Astrocyte (in vitro differentiated cells and primary cell): ENCODE measurements around the gene SEC24D. TPM values are rescaled to one million over a fixed set of nuclear protein-coding genes. Genes with fewer than 3 reads are reported as not detected.
A peak's percentile ranks its signal among the peaks of the same experiment; 100 is the strongest.

Experiments used
- DNase-seq: peaks from one replicate; pipeline ENCODE4 v3.0.0-alpha.2; 2010; ENCODE audit warnings: low read depth
- FAIRE-seq: peaks from 2 replicates; lab custom pipeline; 2011; peaks lifted over from hg19 to GRCh38; lab: Jason Lieb, UNC
- H2AFZ ChIP-seq: 2 replicates; pipeline ENCODE4 v1.6.0; 2012; ENCODE audit warnings: low read depth, low read length, inconsistent platforms
- H3K27ac ChIP-seq: 2 replicates; pipeline ENCODE4 v1.5.1; 2011; ENCODE audit warnings: low read depth, low read length, inconsistent platforms
- H3K27me3 ChIP-seq: 2 replicates; pipeline ENCODE4 v1.6.0; 2011; ENCODE audit warnings: low read length, inconsistent platforms; ENCODE audit not compliant: insufficient read depth
- H3K36me3 ChIP-seq: 2 replicates; pipeline ENCODE4 v1.5.1; 2011; ENCODE audit warnings: low read length, inconsistent platforms; ENCODE audit not compliant: insufficient read depth
- H3K4me1 ChIP-seq: 2 replicates; pipeline ENCODE4 v1.5.1; 2011; ENCODE audit warnings: low read length, inconsistent platforms; ENCODE audit not compliant: insufficient read depth
- H3K4me2 ChIP-seq: 2 replicates; pipeline ENCODE4 v1.6.0; 2012; ENCODE audit warnings: low read length, inconsistent platforms
- H3K4me3 ChIP-seq: 2 replicates; pipeline ENCODE4 v1.5.1; 2011; ENCODE audit warnings: low read depth, mild to moderate bottlenecking, low read length, inconsistent platforms; ENCODE audit not compliant: insufficient read depth
- H3K79me2 ChIP-seq: 2 replicates; pipeline ENCODE4 v1.6.0; 2012; ENCODE audit warnings: mild to moderate bottlenecking, low read length, inconsistent platforms; ENCODE audit not compliant: insufficient read depth
- H3K9ac ChIP-seq: 2 replicates; pipeline ENCODE4 v1.6.0; 2012; ENCODE audit warnings: mild to moderate bottlenecking, low read length, inconsistent platforms
- H3K9me3 ChIP-seq: 2 replicates; pipeline ENCODE4 v1.5.1; 2012; ENCODE audit warnings: low read depth, mild to moderate bottlenecking, low read length, inconsistent platforms; ENCODE audit not compliant: insufficient read depth
- H4K20me1 ChIP-seq: 2 replicates; pipeline ENCODE4 v1.6.0; 2012; ENCODE audit warnings: low read length, inconsistent platforms; ENCODE audit not compliant: insufficient read depth
- H3K27ac Mint-ChIP-seq: one replicate; pipeline ENCODE4 v1.8.0; 2021; ENCODE audit warnings: mild to moderate bottlenecking, mixed read lengths; ENCODE audit not compliant: unreplicated experiment
- H3K27me3 Mint-ChIP-seq: one replicate; pipeline ENCODE4 v1.8.0; 2021; ENCODE audit warnings: low read depth, mixed read lengths; ENCODE audit not compliant: unreplicated experiment
- H3K36me3 Mint-ChIP-seq: one replicate; pipeline ENCODE4 v1.8.0; 2021; ENCODE audit warnings: low read depth, mixed read lengths; ENCODE audit not compliant: unreplicated experiment
- H3K4me1 Mint-ChIP-seq: one replicate; pipeline ENCODE4 v1.8.0; 2021; ENCODE audit warnings: low read depth, mixed read lengths; ENCODE audit not compliant: unreplicated experiment
- H3K4me3 Mint-ChIP-seq: one replicate; pipeline ENCODE4 v1.8.0; 2021; ENCODE audit warnings: mild to moderate bottlenecking, moderate library complexity, mixed read lengths; ENCODE audit not compliant: unreplicated experiment
- H3K9me3 Mint-ChIP-seq: one replicate; pipeline ENCODE4 v1.8.0; 2021; ENCODE audit warnings: mild to moderate bottlenecking, mixed read lengths; ENCODE audit not compliant: unreplicated experiment
- EZH2 ChIP-seq: IDR thresholded peaks from 2 replicates; pipeline ENCODE4 v1.6.1; 2012; ENCODE audit warnings: mild to moderate bottlenecking, low read length, inconsistent platforms; ENCODE audit not compliant: insufficient read depth
- total RNA-seq: library from RNA; stranded (reverse); gene quantifications from 2 replicates; pipeline ENCODE4 v1.2.1, GENCODE V29; 2021
- TF ChIP-seq, protein P1 (sequence below): IDR thresholded peaks from 2 replicates; pipeline ENCODE4 v1.5.1; 2011; ENCODE audit warnings: low read depth, mild to moderate bottlenecking, inconsistent platforms, low read length, moderate library complexity; ENCODE audit not compliant: insufficient read depth

Gene SEC24D
- total RNA-seq, 1 donor from 2014 or later = 187 TPM

DNA sequence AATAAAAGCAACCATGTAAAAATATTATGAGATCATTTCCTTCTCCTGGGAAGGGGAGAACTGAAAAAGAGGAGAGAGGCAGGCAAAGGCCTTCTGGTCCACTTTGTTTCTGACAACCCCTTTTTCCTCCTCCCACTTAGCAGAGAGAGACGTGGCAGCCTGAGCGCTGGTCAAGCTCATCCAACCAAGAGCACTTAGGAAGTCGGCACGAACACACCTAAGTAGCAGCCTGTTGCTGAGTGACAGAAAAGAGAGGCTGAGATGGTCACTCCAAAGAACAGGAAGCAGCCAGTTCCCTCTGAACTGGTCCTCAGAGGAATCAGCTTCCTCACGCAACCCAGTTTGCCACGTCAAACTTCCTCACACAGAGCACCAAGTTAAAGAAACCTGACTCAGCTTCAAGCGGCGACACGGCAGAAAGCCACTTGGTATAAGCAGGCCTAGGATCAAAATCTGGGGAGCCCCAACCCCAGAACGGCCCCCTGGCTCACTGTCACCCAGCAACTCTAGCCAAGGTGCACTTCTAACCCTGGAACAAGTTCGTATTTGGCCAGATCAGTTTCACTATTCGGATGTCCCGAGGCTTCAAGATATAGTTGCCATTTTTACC lies 861 bp downstream of the SEC24D start:
- H3K9me3 ChIP-seq = no peaks in the 10 kb centered on the region
- H3K27me3 ChIP-seq = no peaks in the 10 kb centered on the region
- peaks cover 32% of the 10 kb centered on the region for H3K36me3 ChIP-seq
- TF ChIP-seq EZH2 = no peak
- TF ChIP-seq, protein P1, sequence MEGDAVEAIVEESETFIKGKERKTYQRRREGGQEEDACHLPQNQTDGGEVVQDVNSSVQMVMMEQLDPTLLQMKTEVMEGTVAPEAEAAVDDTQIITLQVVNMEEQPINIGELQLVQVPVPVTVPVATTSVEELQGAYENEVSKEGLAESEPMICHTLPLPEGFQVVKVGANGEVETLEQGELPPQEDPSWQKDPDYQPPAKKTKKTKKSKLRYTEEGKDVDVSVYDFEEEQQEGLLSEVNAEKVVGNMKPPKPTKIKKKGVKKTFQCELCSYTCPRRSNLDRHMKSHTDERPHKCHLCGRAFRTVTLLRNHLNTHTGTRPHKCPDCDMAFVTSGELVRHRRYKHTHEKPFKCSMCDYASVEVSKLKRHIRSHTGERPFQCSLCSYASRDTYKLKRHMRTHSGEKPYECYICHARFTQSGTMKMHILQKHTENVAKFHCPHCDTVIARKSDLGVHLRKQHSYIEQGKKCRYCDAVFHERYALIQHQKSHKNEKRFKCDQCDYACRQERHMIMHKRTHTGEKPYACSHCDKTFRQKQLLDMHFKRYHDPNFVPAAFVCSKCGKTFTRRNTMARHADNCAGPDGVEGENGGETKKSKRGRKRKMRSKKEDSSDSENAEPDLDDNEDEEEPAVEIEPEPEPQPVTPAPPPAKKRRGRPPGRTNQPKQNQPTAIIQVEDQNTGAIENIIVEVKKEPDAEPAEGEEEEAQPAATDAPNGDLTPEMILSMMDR = no peak
- Mint-ChIP-seq H3K4me3 (peak overlapping the region; percentile 98), H3K27ac (peak overlapping the region; percentile 99), H3K36me3 (peaks cover 8% of the 10 kb centered on the region), H3K9me3 (no peaks in the 10 kb centered on the region), H3K4me1 (peaks cover 23% of the 10 kb centered on the region), H3K27me3 (no peaks in the 10 kb centered on the region)
- peaks cover 23% of the 10 kb centered on the region for H3K4me1 ChIP-seq
- FAIRE-seq = no peak
- H3K9ac ChIP-seq = peak overlapping the region; percentile 99
- H4K20me1 ChIP-seq = peaks cover 45% of the 10 kb centered on the region
- peak; percentile 94 for DNase-seq
- H3K27ac ChIP-seq = peak overlapping the region; percentile 99
- peaks cover 64% of the 10 kb centered on the region for H3K79me2 ChIP-seq
- peak overlapping the region; percentile 98 for H3K4me2 ChIP-seq
- peak overlapping the region; percentile 88 for H3K4me3 ChIP-seq
- H2AFZ ChIP-seq = no peak overlapping the region

DNA sequence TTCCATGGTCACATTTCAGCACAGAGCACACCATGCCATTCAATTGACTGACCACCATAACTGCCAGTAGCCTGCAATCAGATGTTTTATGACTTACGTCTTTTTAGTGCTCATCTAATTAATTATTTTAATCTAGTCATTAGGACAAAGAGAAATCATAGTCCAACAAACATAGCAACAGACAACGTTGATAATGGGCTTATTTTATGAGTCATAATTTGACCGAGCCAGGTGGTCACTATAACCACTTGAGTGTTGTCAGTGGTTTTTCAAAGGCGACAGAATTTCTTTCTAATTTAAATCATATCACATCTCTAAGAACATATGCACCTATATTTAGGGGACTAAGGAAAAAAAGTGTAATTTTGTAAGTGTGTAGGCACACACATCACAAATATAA lies 1.9 kb downstream of the SEC24D start:
- FAIRE-seq = no peak
- Histone ChIP-seq H3K27me3 (no peaks in the 10 kb centered on the region), H2AFZ (no peak overlapping the region), H3K4me2 (peak overlapping the region; percentile 98), H3K79me2 (peaks cover 73% of the 10 kb centered on the region), H3K4me3 (peak overlapping the region; percentile 88), H3K27ac (peak overlapping the region; percentile 99), H3K9ac (peak overlapping the region; percentile 99), H3K4me1 (peaks cover 23% of the 10 kb centered on the region), H3K9me3 (no peaks in the 10 kb centered on the region), H3K36me3 (peaks cover 40% of the 10 kb centered on the region), H4K20me1 (peaks cover 54% of the 10 kb centered on the region)
- Mint-ChIP-seq H3K36me3 (peaks cover 13% of the 10 kb centered on the region), H3K9me3 (no peaks in the 10 kb centered on the region), H3K27ac (peak overlapping the region; percentile 87), H3K4me1 (peaks cover 28% of the 10 kb centered on the region), H3K4me3 (peak overlapping the region; percentile 98), H3K27me3 (no peaks in the 10 kb centered on the region)
- no peak for TF ChIP-seq EZH2
- TF ChIP-seq, protein P1 = no peak
- peak; percentile 30 for DNase-seq

DNA sequence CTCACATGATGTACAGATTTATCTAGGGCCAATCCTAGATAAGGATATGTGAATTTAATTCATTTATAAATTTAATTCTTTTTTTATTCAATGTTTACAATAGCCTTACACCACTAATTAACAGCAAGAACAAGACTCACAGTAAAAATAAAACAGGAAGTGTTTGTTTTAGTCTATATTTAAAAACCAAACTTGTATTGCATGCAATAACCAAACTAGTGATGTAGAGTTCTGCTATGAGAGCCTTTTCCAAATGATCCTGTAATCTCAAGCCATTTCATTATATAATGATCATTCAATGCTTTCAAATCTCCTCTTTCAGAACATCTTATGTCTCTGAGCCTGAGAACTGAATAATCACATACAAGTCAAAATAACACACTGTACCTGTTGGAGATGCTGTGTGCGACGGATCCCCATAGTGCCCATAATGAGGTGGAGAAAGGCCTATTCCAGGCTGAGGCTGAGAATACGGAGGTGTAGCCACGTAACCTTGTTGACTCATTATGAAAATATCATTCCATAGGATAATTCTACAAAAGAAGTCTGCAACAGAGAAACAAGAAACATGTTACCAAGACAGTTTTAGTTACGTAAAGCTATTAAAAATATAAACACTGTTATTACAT lies 2.6 kb downstream of the SEC24D start:
- peaks cover 47% of the 10 kb centered on the region for H3K36me3 ChIP-seq
- H3K9ac ChIP-seq = peak overlapping the region; percentile 99
- H3K4me2 ChIP-seq = peak overlapping the region; percentile 98
- H3K36me3 Mint-ChIP-seq = peaks cover 19% of the 10 kb centered on the region
- DNase-seq (no peak), FAIRE-seq (no peak)
- peaks cover 34% of the 10 kb centered on the region for H3K4me1 Mint-ChIP-seq
- H3K79me2 ChIP-seq = peaks cover 81% of the 10 kb centered on the region
- H3K4me3 Mint-ChIP-seq = peak overlapping the region; percentile 98
- H3K4me3 ChIP-seq = peak overlapping the region; percentile 88
- peak overlapping the region; percentile 99 for H3K27ac ChIP-seq
- no peak overlapping the region for H2AFZ ChIP-seq
- no peaks in the 10 kb centered on the region for H3K27me3 Mint-ChIP-seq
- H4K20me1 ChIP-seq = peaks cover 62% of the 10 kb centered on the region
- TF ChIP-seq, protein P1 = no peak
- no peak for TF ChIP-seq EZH2
- H3K27me3 ChIP-seq = no peaks in the 10 kb centered on the region
- no peaks in the 10 kb centered on the region for H3K9me3 Mint-ChIP-seq
- peak overlapping the region; percentile 87 for H3K27ac Mint-ChIP-seq
- H3K4me1 ChIP-seq = peaks cover 30% of the 10 kb centered on the region
- no peaks in the 10 kb centered on the region for H3K9me3 ChIP-seq
